ENCODE data around the gene FOSB.

DNA sequence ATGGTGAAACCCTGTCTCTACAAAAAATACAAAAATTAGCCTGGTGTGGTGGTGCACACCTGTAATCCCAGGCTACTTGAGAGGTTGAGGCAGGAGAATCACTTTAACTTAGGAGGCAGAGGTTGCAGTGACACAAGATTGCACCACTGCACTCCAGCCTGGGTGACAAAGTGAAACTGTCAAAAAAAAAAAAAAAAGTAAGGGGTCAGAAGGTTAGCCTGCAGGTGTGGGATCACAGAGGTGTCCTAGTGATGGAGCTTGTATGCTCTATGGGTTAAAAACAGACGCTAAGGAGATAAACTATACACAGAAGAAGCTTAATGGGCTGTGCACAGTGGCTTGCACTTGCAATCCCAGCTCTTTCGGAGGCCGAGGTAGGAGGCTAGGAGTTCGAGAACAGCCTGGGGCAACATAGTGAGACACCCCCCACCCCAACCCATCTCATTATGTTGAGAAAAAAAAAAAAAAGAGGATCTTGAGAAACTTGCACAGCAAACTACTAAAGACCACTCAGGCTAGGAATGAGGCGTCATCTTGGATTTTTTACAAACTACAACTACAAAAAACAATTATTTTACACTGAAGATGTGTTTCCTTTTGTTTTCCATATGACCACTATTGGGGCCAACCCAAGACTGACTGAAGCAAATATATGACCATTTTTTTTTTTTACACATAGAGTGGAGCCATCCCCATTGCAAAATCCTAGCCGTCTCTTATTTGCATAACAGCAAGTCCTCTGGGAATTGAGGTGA, 7.9 kb downstream of the FOSB start:
- TF ChIP-seq POLR2A (IDR thresholded peaks at IDR 0.05; ENCODE audit: low read length): peak; percentile 14
- TF ChIP-seq GATA1 (IDR thresholded peaks at IDR 0.05; ENCODE audit: low read depth, low read length): no peak
